Fibroblast of lung (primary cell): ENCODE measurements around the gene MCTP1.

Experiments
- EZH2 ChIP-seq: IDR thresholded peaks from 2 replicates; pipeline ENCODE4 v1.5.1; 2012; ENCODE audit warnings: low read length, control low read depth, mild to moderate bottlenecking; ENCODE audit errors: missing control alignments
- TF ChIP-seq, protein P1 (sequence below), 2 donors: IDR thresholded peaks in 1 of 2; conservative IDR thresholded peaks in 1 of 2; 1 replicate in 1 of 2; 2 replicates in 1 of 2; pipeline ENCODE4 v1.5.1; 2011 to 2012; ENCODE audit warnings: low read length in 2 of 2, control low read depth in 1 of 2, inconsistent platforms in 1 of 2, low read depth in 1 of 2, mild to moderate bottlenecking in 1 of 2

DNA sequence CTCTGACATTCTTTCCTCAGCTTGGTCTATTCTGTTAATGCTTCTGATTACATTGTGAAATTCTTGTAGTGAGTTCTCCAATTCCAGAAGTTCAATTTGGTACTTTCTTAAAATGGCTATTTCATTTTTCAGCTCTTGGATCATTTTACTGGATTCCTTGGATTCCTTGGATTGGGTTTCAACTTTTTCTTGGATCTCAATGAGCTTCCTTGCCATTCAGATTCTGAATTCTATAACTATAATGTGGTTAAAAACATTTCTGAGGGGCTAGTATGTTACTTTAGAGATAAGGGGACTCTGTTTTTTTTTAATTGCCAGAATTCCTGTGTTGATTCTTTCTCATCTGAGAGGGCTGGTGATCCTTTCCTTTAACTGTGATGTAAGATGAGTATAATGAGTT, 136.4 kb downstream of the MCTP1 start:
- no peak for TF ChIP-seq EZH2
- TF ChIP-seq, protein P1, sequence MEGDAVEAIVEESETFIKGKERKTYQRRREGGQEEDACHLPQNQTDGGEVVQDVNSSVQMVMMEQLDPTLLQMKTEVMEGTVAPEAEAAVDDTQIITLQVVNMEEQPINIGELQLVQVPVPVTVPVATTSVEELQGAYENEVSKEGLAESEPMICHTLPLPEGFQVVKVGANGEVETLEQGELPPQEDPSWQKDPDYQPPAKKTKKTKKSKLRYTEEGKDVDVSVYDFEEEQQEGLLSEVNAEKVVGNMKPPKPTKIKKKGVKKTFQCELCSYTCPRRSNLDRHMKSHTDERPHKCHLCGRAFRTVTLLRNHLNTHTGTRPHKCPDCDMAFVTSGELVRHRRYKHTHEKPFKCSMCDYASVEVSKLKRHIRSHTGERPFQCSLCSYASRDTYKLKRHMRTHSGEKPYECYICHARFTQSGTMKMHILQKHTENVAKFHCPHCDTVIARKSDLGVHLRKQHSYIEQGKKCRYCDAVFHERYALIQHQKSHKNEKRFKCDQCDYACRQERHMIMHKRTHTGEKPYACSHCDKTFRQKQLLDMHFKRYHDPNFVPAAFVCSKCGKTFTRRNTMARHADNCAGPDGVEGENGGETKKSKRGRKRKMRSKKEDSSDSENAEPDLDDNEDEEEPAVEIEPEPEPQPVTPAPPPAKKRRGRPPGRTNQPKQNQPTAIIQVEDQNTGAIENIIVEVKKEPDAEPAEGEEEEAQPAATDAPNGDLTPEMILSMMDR (conservative IDR thresholded peaks at IDR 0.05 in 1 of 2, IDR thresholded peaks at IDR 0.05 in 1 of 2; ENCODE audit: low read depth in 1 of 2, low read length in 2 of 2): no peak
